Common myeloid progenitor, CD34-positive (primary cell): Measurements from ENCODE around the gene TTC28.

Experiments used
- CTCF ChIA-PET: fragments of 350-600 bp; sonication (Branson Sonifier 250); formaldehyde crosslinking; loops from one replicate; lab custom pipeline; 2021; ENCODE audit warnings: antibody characterized with exemption; lab: Charles Lee
- POLR2A ChIA-PET: fragments of 350-600 bp; sonication (Branson Sonifier 250); formaldehyde crosslinking; loops from one replicate; lab custom pipeline; 2021; ENCODE audit warnings: antibody characterized with exemption; lab: Charles Lee
- DNase-seq, 3 donors: peaks; one replicate each; pipeline versions ENCODE4 v3.0.0 to v3.0.0-alpha.2; 2013
- H3K27ac ChIP-seq, 2 experiments: 1 replicate in 1 of 2; 2 replicates in 1 of 2; pipeline ENCODE4 v1.7.0; 2013; ENCODE audit warnings: inconsistent platforms in 2 of 2, low read length in 2 of 2, mild to moderate bottlenecking in 2 of 2, low read depth in 1 of 2, moderate library complexity in 1 of 2; ENCODE audit not compliant: severe bottlenecking in 2 of 2, insufficient read depth in 1 of 2, poor library complexity in 1 of 2
- H3K27me3 ChIP-seq, 5 experiments: replicated peaks in 2 of 5; 1 replicate in 3 of 5; 2 replicates in 2 of 5; pipeline versions ENCODE4 v1.6.1 to v1.7.0; 2013; ENCODE audit warnings: low read length in 4 of 5, mild to moderate bottlenecking in 2 of 5, moderate library complexity in 2 of 5, inconsistent platforms in 1 of 5; ENCODE audit not compliant: insufficient read depth in 5 of 5, control insufficient read depth in 4 of 5
- H3K36me3 ChIP-seq, 4 experiments: 1 replicate in 2 of 4; 2 replicates in 2 of 4; pipeline versions ENCODE4 v1.6.1 to v1.7.0; 2013; ENCODE audit warnings: low read length in 3 of 4, control low read depth in 1 of 4, mild to moderate bottlenecking in 1 of 4; ENCODE audit not compliant: control insufficient read depth in 4 of 4, insufficient read depth in 4 of 4
- H3K4me1 ChIP-seq, 4 experiments: 1 replicate in 3 of 4; 2 replicates in 1 of 4; pipeline versions ENCODE4 v1.6.1 to v1.7.1; 2013; ENCODE audit warnings: low read length in 3 of 4, mild to moderate bottlenecking in 3 of 4, control low read depth in 1 of 4, inconsistent platforms in 1 of 4, moderate library complexity in 1 of 4; ENCODE audit not compliant: control insufficient read depth in 4 of 4, insufficient read depth in 4 of 4; ENCODE audit errors: control extremely low read depth in 1 of 4
- H3K4me3 ChIP-seq, 7 experiments: 1 replicate in 4 of 7; 2 replicates in 3 of 7; pipeline versions ENCODE4 v1.5.1 to v1.7.0; 2013; ENCODE audit warnings: mild to moderate bottlenecking in 7 of 7, low read length in 6 of 7, moderate library complexity in 6 of 7, inconsistent platforms in 2 of 7, low read depth in 2 of 7, control low read depth in 1 of 7; ENCODE audit not compliant: insufficient read depth in 4 of 7, control insufficient read depth in 1 of 7; ENCODE audit errors: extremely low read depth in 1 of 7
- H3K9me3 ChIP-seq, 5 experiments: 1 replicate in 4 of 5; 2 replicates in 1 of 5; pipeline versions ENCODE4 v1.6.1 to v1.7.1; 2013; ENCODE audit warnings: low read length in 4 of 5, mild to moderate bottlenecking in 2 of 5, inconsistent platforms in 1 of 5, low read depth in 1 of 5, moderate library complexity in 1 of 5; ENCODE audit not compliant: control insufficient read depth in 4 of 5, insufficient read depth in 2 of 5; ENCODE audit errors: control extremely low read depth in 1 of 5
- WGBS: methylation state at CpG from one replicate; pipeline ENCODE4 v1.1.5; 2013; ENCODE audit not compliant: insufficient coverage; 5-methylcytosine and 5-hydroxymethylcytosine counted together

The TTC28 gene

DNA sequence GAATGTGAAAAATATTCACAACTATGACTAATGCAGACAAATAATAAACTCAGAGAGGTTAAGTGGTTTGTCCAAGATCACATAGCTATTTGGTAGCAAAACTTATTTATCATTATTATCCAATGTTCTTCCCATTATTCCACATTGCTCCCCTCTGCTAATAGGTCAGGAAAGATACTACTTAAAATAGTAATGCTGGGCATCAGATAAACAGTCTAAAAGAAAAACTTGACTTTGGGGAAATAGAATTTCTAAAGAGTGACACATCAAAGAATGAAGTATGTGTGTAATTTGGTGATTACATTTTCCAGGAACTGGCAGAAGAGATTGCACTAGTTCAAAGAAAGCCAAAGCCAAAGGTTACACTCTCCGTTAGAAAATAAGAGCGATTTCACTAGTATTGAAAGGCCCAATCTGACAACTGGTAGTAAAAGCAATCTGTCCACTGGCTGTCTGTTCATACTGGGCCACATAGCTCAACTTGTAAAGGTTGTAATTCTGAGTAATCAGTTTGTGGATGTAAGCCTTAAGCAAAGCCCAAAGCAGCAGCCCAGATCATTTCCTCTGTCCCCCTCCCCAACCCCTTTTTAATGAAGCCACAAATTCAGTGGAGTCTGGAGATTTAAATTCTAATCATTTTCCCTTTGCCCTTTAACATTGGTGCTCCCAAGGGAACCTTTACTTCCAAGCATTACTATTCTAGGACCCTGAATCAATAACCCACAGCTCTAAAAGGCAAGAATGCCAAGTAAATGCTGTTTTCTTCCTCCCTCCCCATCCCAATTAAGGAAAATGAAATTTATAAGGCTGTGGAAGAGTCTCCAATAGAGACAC, 283.5 kb downstream of the TTC28 start:
- ChIA-PET CTCF (no interaction called here), POLR2A (no interaction called here)
- Histone ChIP-seq H3K4me1 (peaks cover 0 to 9% (median 3%) of the 10 kb centered on the region in 4 experiments), H3K36me3 (no peaks in the 10 kb centered on the region), H3K27me3 (no peaks in the 10 kb centered on the region), H3K9me3 (no peaks in the 10 kb centered on the region), H3K27ac (no peak overlapping the region), H3K4me3 (no peak overlapping the region)
- WGBS = 5% methylated on average over 2 of the region's 2 CpGs
- peak; percentile 8 to 70 (median 41) for DNase-seq

DNA sequence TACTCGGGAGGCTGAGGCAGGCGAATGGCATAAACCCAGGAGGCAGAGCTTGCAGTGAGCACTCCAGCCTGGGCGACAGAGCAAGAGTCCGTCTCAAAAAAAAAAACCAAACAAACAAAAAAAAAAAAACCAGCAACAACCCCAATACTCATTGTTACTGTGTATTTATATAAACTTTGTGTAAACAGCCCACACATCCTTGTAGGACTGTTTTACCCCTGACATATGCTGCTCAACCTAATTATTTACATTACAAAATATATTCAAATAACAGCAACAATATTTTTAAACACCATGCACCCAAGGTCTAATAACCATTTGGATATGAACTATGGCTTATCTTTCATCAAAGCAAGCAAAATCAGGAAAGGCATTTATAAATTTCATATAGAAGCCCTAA, 284.1 kb downstream of the TTC28 start:
- POLR2A ChIA-PET = no interaction called here
- DNase-seq = no peak
- no peaks in the 10 kb centered on the region for H3K36me3 ChIP-seq
- no peaks in the 10 kb centered on the region for H3K27me3 ChIP-seq
- no peak overlapping the region for H3K4me3 ChIP-seq
- peaks cover 0 to 9% (median 3%) of the 10 kb centered on the region in 4 experiments for H3K4me1 ChIP-seq
- H3K9me3 ChIP-seq = no peaks in the 10 kb centered on the region
- 100% methylated on average over 2 of the region's 4 CpGs for WGBS
- H3K27ac ChIP-seq = no peak overlapping the region
- CTCF ChIA-PET = no interaction called here

GRCh38 chr22:28394513-28395110, 285.0 kb downstream of the TTC28 start:
- no peaks in the 10 kb centered on the region for H3K9me3 ChIP-seq
- ChIA-PET CTCF (no interaction called here), POLR2A (no interaction called here)
- H3K27me3 ChIP-seq = no peaks in the 10 kb centered on the region
- 92% methylated on average over 2 of the region's 2 CpGs for WGBS
- no peak for DNase-seq
- no peaks in the 10 kb centered on the region for H3K36me3 ChIP-seq
- H3K27ac ChIP-seq = no peak overlapping the region
- no peak overlapping the region for H3K4me3 ChIP-seq
- H3K4me1 ChIP-seq = peaks cover 0 to 9% (median 3%) of the 10 kb centered on the region in 4 experiments

DNA sequence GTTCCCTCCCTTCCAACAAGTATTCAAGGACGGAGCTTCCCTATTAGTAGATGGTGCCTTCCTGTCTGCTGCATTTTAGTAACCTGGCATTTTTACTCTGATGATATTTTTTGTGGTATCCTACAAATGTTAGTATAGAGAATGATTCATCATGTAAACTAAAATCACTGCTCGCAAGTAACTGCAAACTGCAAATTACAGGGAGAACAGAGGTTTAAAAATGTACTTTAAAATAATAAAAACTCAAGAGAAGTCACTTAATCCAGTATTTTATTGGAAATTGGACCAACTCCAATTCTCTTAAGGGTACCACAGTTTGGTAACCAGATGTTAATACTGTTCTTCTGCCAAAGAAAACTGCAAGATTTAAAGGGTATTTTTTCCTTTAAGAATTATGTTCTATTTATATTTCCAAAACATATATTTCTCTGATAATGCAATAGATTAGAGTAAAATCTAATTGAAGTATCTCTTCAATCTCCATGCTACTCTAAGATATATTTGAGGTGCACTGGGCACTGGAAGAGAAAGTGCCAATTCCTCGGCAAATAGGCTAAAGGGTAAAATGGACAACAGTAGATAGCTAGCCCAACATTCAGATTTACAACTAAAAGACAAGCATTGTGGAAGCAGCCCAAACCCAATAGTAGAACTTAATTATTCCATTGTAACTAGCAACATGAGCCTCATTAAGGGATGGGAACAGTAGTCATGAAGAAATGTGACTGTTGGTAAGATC, 298.0 kb downstream of the TTC28 start:
- CTCF ChIA-PET = no interaction called here
- POLR2A ChIA-PET = no interaction called here
- Histone ChIP-seq H3K4me1 (peaks cover 0 to 3% (median 1%) of the 10 kb centered on the region in 4 experiments), H3K27ac (no peak overlapping the region), H3K4me3 (no peak overlapping the region), H3K36me3 (no peaks in the 10 kb centered on the region), H3K27me3 (no peaks in the 10 kb centered on the region), H3K9me3 (peaks cover 0 to 12% (median 0%) of the 10 kb centered on the region in 5 experiments)
- 100% methylated on average over 1 of the region's 3 CpGs for WGBS
- DNase-seq = no peak

- ChIA-PET POLR2A (no interaction called here), CTCF (no interaction called here)
- peaks cover 0 to 12% (median 0%) of the 10 kb centered on the region in 5 experiments for H3K9me3 ChIP-seq
- H3K27me3 ChIP-seq = no peaks in the 10 kb centered on the region
- WGBS = no CpG with 5 or more reads among the region's 4 CpGs
- no peak for DNase-seq
- H3K4me3 ChIP-seq = no peak overlapping the region
- peaks cover 0 to 3% (median 1%) of the 10 kb centered on the region in 4 experiments for H3K4me1 ChIP-seq
- H3K27ac ChIP-seq = no peak overlapping the region
- no peaks in the 10 kb centered on the region for H3K36me3 ChIP-seq
These were observed 299.7 kb downstream of the TTC28 start for GRCh38 chr22:28379951-28380350.

GRCh38 chr22:28379075-28379779, 300.4 kb downstream of the TTC28 start:
- ChIA-PET POLR2A (no interaction called here), CTCF (no interaction called here)
- DNase-seq = no peak
- no peak overlapping the region for H3K4me3 ChIP-seq
- H3K27ac ChIP-seq = no peak overlapping the region
- peaks cover 0 to 5% (median 1%) of the 10 kb centered on the region in 4 experiments for H3K4me1 ChIP-seq
- H3K36me3 ChIP-seq = no peaks in the 10 kb centered on the region
- H3K27me3 ChIP-seq = no peaks in the 10 kb centered on the region
- peaks cover 0 to 12% (median 0%) of the 10 kb centered on the region in 5 experiments for H3K9me3 ChIP-seq
